ENCODE data around the gene DDX6.

DNA sequence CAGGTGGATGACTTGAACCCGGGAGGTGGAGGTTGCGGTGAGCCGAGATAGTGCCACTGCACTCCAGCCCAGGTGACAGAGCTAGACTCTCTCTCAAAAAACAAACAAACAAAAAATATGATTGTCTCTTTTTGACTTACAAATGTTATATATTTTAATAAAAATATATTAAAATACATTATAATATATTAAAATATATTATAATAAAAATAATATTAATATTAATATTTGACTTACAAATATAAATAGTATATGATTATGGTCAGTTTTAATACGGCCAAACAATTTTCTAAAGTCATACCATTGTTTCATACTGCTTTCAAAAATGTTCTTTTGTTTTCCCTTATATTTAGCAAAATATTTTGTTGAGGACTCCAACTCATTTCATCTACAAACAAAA, 27.2 kb upstream of the DDX6 start:
- TF ChIP-seq, protein P1, sequence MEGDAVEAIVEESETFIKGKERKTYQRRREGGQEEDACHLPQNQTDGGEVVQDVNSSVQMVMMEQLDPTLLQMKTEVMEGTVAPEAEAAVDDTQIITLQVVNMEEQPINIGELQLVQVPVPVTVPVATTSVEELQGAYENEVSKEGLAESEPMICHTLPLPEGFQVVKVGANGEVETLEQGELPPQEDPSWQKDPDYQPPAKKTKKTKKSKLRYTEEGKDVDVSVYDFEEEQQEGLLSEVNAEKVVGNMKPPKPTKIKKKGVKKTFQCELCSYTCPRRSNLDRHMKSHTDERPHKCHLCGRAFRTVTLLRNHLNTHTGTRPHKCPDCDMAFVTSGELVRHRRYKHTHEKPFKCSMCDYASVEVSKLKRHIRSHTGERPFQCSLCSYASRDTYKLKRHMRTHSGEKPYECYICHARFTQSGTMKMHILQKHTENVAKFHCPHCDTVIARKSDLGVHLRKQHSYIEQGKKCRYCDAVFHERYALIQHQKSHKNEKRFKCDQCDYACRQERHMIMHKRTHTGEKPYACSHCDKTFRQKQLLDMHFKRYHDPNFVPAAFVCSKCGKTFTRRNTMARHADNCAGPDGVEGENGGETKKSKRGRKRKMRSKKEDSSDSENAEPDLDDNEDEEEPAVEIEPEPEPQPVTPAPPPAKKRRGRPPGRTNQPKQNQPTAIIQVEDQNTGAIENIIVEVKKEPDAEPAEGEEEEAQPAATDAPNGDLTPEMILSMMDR (IDR thresholded peaks at IDR 0.05): no peak
- no peak for TF ChIP-seq TCF7L2 (IDR thresholded peaks at IDR 0.05; ENCODE audit: low read depth, low read length)
